Heart right ventricle (tissue), 16 donors: Measurements from ENCODE around the gene ID2. TPM values are rescaled to one million over a fixed set of nuclear protein-coding genes. Genes with fewer than 3 reads are reported as not detected.
A peak's percentile ranks its signal among the peaks of the same experiment; 100 is the strongest.

Source experiments
- ATAC-seq, 8 donors: fragments of 200-7000 bp; cut with Tn5 transposase; one replicate each; pipeline ENCODE4 v1.9.1; 2020; ENCODE audit warnings: mild to moderate bottlenecking in 8 of 8, moderate library complexity in 8 of 8, moderate number of reproducible peaks in 1 of 8
- DNase-seq, 2 donors: peaks; one replicate each; pipeline ENCODE4 v3.0.0-alpha.2; 2020
- H3K27ac ChIP-seq, 10 donors: fragments of 200-600 bp; sonication (generic) in 2 of 10; one replicate each; pipeline versions ENCODE4 v1.5.0 to v1.8.0; 2020 to 2022; ENCODE audit warnings: mild to moderate bottlenecking in 3 of 10
- H3K27me3 ChIP-seq, 7 donors: fragments of 200-600 bp; one replicate each; pipeline ENCODE4 v1.8.0; 2021 to 2022; ENCODE audit warnings: mild to moderate bottlenecking in 2 of 7
- H3K36me3 ChIP-seq, 9 donors: fragments of 200-600 bp; sonication (generic) in 1 of 9; one replicate each; pipeline versions ENCODE4 v1.5.0 to v1.8.0; 2020 to 2022; ENCODE audit warnings: mild to moderate bottlenecking in 2 of 9
- H3K4me1 ChIP-seq, 9 donors: fragments of 200-600 bp; sonication (generic) in 1 of 9; one replicate each; pipeline versions ENCODE4 v1.5.0 to v1.8.0; 2020 to 2022; ENCODE audit warnings: mild to moderate bottlenecking in 4 of 9
- H3K4me3 ChIP-seq, 10 donors: fragments of 200-600 bp; sonication (generic) in 2 of 10; one replicate each; pipeline versions ENCODE4 v1.5.0 to v1.8.0; 2020 to 2022; ENCODE audit warnings: mild to moderate bottlenecking in 7 of 10, moderate library complexity in 2 of 10
- H3K9me3 ChIP-seq, 11 donors: fragments of 200-600 bp in 10 of 11; sonication (generic) in 2 of 11; one replicate each; pipeline versions ENCODE4 v1.5.0 to v1.8.0; 2013 to 2022; ENCODE audit warnings: mild to moderate bottlenecking in 2 of 11, control low read depth in 1 of 11, moderate library complexity in 1 of 11
- CTCF ChIP-seq, 9 donors: fragments of 200-600 bp; sonication (generic) in 2 of 9; IDR thresholded peaks; one replicate each; pipeline versions ENCODE4 v1.5.0 to v1.8.0; 2021 to 2022; ENCODE audit warnings: antibody characterized with exemption in 9 of 9, mild to moderate bottlenecking in 5 of 9, moderate library complexity in 1 of 9
- WGBS, 2 donors: extraction: QIAGEN DNeasy Blood & Tissue Kit; methylation state at CpG; one replicate each; pipeline ENCODE4 v1.1.7; 2013; ENCODE audit warnings: inconsistent platforms in 1 of 2; 5-methylcytosine and 5-hydroxymethylcytosine counted together
- intact Hi-C, 10 donors: fragments of 100-400 bp; cut with DNase I; formaldehyde crosslinking; loops; one replicate each; pipeline versions ENCODE4 v1.11.1 to v1.14.2; 2022
- polyA plus RNA-seq, 2 donors: library from polyadenylated mRNA; stranded (reverse); fragments of 200-250 nt; gene quantifications; one replicate each; pipeline ENCODE4 v1.2.3, GENCODE V29; 2013
- total RNA-seq, 10 donors: library from RNA; stranded (reverse); fragmentation: NEBNext Ultra II Directional in 3 of 10; extraction: Animal tissue kit (Norgen Biotek cat#: 25700) in 3 of 10; gene quantifications; one replicate each; pipeline versions ENCODE4 v1.2.1 to v1.2.4, GENCODE V29; 2021 to 2023
- donor health status: Arrhythmogenic right ventricular cardiomyopathy.
- donor health status: ischemic (EF 13 %, LVEDD 7.1; RV severe dilation, severe dysfunction).
- donor health status: healthy with polysubstance abuse.
- donor health status: DM: no; HTN: yes; CAD: no.
- donor health status: DM: no; HTN: no; CAD: no.
- donor health status: ischemic (EF 25% LVEDD 6.9; RV normal size, moderate dysfunction).
- donor health status: ischemic (EF 25% LVEDD 5.7; RV mildly dilated, moderate dysfunction).
- donor health status: healthy.
- donor health status: DM: yes; HTN: yes; CAD: no.
- donor health status: Ischemic cardiomyopathy.
- donor health status: ischemic (EF 35%, LVEDD 5.7; RV mildly dilated, moderate dysfunction).
- donor health status: nonischemic (EF 11% LVEDD 7.7; RV severe dilation, severe dysfunction).
- donor health status: DM: yes; HTN: yes; CAD: no.
- donor health status: PGD.
- donor health status: ischemic (EF 29% LVEDD 5.4; RV normal size, mild dysfunction).
- donor health status: nonischemic (EF 23%, LVEDD 6.1; RV moderate dilation, normal function).

The ID2 gene
- total and polyA plus RNA-seq, 12 donors = 20.8 to 113 (median 28.5) TPM

GRCh38 chr2:8661235-8661634 is 20.6 kb upstream of the ID2 start:
- intact Hi-C loops = loop anchor here in 1 of 10 donors (5.0 kb wide), 1 partner anchor 39 kb away; no protein-coding TSS in a partner anchor
- TF ChIP-seq CTCF (IDR thresholded peaks at IDR 0.05) = no peak
- Histone ChIP-seq H3K36me3 (no peaks in the 10 kb centered on the region), H3K9me3 (no peaks in the 10 kb centered on the region), H3K27me3 (no peaks in the 10 kb centered on the region), H3K27ac (no peak overlapping the region), H3K4me1 (peaks cover 0 to 20% (median 10%) of the 10 kb centered on the region in 9 donors), H3K4me3 (no peak overlapping the region)
- ATAC-seq (no peak), DNase-seq (no peak)
- 88 to 92% methylated on average over 6 of the region's 6 CpGs for WGBS, 2 donors

- H3K27ac ChIP-seq = no peak overlapping the region
- DNase-seq (no peak), ATAC-seq (peak in 5 of 8 donors; percentile 10 to 71 (median 54))
- intact Hi-C loops = loop anchor here in 1 of 10 donors (5.0 kb wide), 1 partner anchor 39 kb away; no protein-coding TSS in a partner anchor
- no peaks in the 10 kb centered on the region for H3K27me3 ChIP-seq
- TF ChIP-seq CTCF (IDR thresholded peaks at IDR 0.05) = no peak
- 67 to 73% methylated on average over 7 of the region's 7 CpGs for WGBS, 2 donors
- H3K4me3 ChIP-seq = no peak overlapping the region
- H3K4me1 ChIP-seq = peaks cover 0 to 20% (median 10%) of the 10 kb centered on the region in 9 donors
- no peaks in the 10 kb centered on the region for H3K36me3 ChIP-seq
- H3K9me3 ChIP-seq = no peaks in the 10 kb centered on the region
Measured at GRCh38 chr2:8661736-8662135, 20.1 kb upstream of the ID2 start.

DNA sequence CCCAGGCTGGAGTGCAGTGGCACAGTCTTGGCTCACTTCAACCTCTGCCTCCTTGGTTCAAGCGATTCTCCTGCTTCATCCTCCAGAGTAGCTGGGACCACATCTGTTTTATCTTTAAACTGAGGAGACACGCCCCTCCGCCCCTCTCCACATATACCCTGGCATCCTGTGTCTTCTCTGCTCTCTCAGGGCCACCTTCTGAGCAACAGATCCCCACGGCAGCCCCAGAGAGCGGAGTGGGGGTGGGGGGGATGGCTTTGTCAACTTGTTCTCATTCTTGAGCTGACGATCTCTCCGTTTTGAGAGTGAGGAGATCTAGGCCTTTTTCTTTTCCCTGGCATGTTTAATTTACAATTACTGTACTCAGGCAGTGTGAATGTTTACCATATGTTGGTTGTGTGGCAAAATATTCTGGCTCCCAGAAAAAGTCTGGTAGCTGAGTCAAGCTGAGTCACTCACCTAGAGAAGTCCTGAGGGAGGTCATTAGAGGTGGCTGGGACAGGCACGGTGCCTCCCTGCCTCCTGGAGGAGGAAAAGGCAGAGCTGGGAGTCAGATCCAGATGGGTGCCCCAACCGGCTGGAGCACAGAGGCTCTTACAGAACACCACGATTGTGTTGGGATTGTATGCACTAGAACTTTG is 19.5 kb upstream of the ID2 start:
- no peak for TF ChIP-seq CTCF (IDR thresholded peaks at IDR 0.05)
- Histone ChIP-seq H3K9me3 (no peaks in the 10 kb centered on the region), H3K4me1 (peaks cover 0 to 20% (median 10%) of the 10 kb centered on the region in 9 donors), H3K27ac (no peak overlapping the region), H3K36me3 (no peaks in the 10 kb centered on the region), H3K27me3 (no peaks in the 10 kb centered on the region), H3K4me3 (no peak overlapping the region)
- no peak for DNase-seq
- ATAC-seq = no peak
- intact Hi-C loops = loop anchor here in 1 of 10 donors (5.0 kb wide), 1 partner anchor 40 kb away; no protein-coding TSS in a partner anchor
- 81 to 84% methylated on average over 10 of the region's 10 CpGs for WGBS, 2 donors

- intact Hi-C loops = loop anchor here in 1 of 10 donors (5.0 kb wide), 1 partner anchor 42 kb away; no protein-coding TSS in a partner anchor
- Histone ChIP-seq H3K27ac (no peak overlapping the region), H3K9me3 (no peaks in the 10 kb centered on the region), H3K27me3 (no peaks in the 10 kb centered on the region), H3K4me1 (peaks cover 0 to 24% (median 10%) of the 10 kb centered on the region in 9 donors), H3K4me3 (no peak overlapping the region), H3K36me3 (no peaks in the 10 kb centered on the region)
- ATAC-seq = no peak
- DNase-seq = no peak
- no peak for TF ChIP-seq CTCF (IDR thresholded peaks at IDR 0.05)
- 83 to 86% methylated on average over 13 of the region's 13 CpGs for WGBS, 2 donors
Measured at GRCh38 chr2:8663997-8664396, 17.9 kb upstream of the ID2 start.
